MM.1S (cell line): ENCODE results near the gene ISY1.

ENCODE experiments used
- DNase-seq: peaks from one replicate; pipeline ENCODE4 v3.0.0-alpha.2; 2015
- H2AFZ ChIP-seq: fragments of 300-600 bp; sonication (generic); 2 replicates; pipeline ENCODE4 v1.6.0; 2016; ENCODE audit warnings: antibody characterized with exemption, low read length
- H3F3A ChIP-seq: fragments of 300-600 bp; sonication (generic); 2 replicates; pipeline ENCODE4 v1.6.1; 2016; ENCODE audit warnings: mild to moderate bottlenecking, antibody characterized with exemption, low read length, moderate library complexity, mixed read lengths; ENCODE audit not compliant: insufficient read depth
- H3K27ac ChIP-seq: fragments of 300-600 bp; sonication (generic); 2 replicates; pipeline ENCODE4 v1.5.1; 2016; ENCODE audit warnings: mild to moderate bottlenecking, low read length
- H3K27me3 ChIP-seq: fragments of 300-600 bp; sonication (generic); replicated peaks from 2 replicates; pipeline ENCODE4 v1.6.0; 2016; ENCODE audit warnings: low read length; ENCODE audit not compliant: insufficient read depth
- H3K36me3 ChIP-seq: fragments of 300-600 bp; sonication (generic); replicated peaks from 2 replicates; pipeline ENCODE4 v1.6.1; 2016; ENCODE audit warnings: mild to moderate bottlenecking, low read length, mixed read lengths; ENCODE audit not compliant: insufficient read depth
- H3K4me1 ChIP-seq: fragments of 300-600 bp; sonication (generic); 2 replicates; pipeline ENCODE4 v1.6.1; 2016; ENCODE audit warnings: low read length, mixed read lengths
- H3K4me2 ChIP-seq: fragments of 300-600 bp; sonication (generic); 2 replicates; pipeline ENCODE4 v1.6.0; 2016; ENCODE audit warnings: low read depth, low read length
- H3K4me3 ChIP-seq: fragments of 300-600 bp; sonication (generic); 2 replicates; pipeline ENCODE4 v1.5.1; 2016; ENCODE audit warnings: low read length, mixed read lengths
- H3K79me2 ChIP-seq: fragments of 300-600 bp; sonication (generic); 2 replicates; pipeline ENCODE4 v1.6.1; 2016; ENCODE audit warnings: mixed run types, low read length, mixed read lengths
- H3K9ac ChIP-seq: fragments of 300-600 bp; sonication (generic); 2 replicates; pipeline ENCODE4 v1.6.1; 2016; ENCODE audit warnings: low read length, mixed read lengths
- H3K9me2 ChIP-seq: fragments of 300-600 bp; sonication (generic); replicated peaks from 2 replicates; pipeline ENCODE4 v1.6.1; 2016; ENCODE audit warnings: mild to moderate bottlenecking, low read length, mixed read lengths; ENCODE audit not compliant: insufficient read depth
- H3K9me3 ChIP-seq: fragments of 300-600 bp; sonication (generic); replicated peaks from 2 replicates; pipeline ENCODE4 v1.6.1; 2016; ENCODE audit warnings: mild to moderate bottlenecking, low read length, mixed read lengths; ENCODE audit not compliant: insufficient read depth
- H4K20me1 ChIP-seq: fragments of 300-600 bp; sonication (generic); 2 replicates; pipeline ENCODE4 v1.6.1; 2016; ENCODE audit warnings: mild to moderate bottlenecking, low read length, moderate library complexity, mixed read lengths; ENCODE audit not compliant: insufficient read depth
- EZH2 ChIP-seq: fragments of 300-600 bp; sonication (generic); optimal IDR thresholded peaks from 2 replicates; pipeline ENCODE3; 2017; ENCODE audit warnings: low read depth, mild to moderate bottlenecking, antibody characterized with exemption, low read length, mixed read lengths
- EZH2phosphoT487 ChIP-seq: fragments of 300-600 bp; sonication (generic); IDR thresholded peaks from 2 replicates; pipeline ENCODE4 v1.6.1; 2018; ENCODE audit warnings: antibody characterized with exemption, low read length
- TF ChIP-seq, protein P1 (sequence below): fragments of 300-600 bp; sonication (generic); IDR thresholded peaks from 2 replicates; pipeline ENCODE4 v1.5.1; 2016; ENCODE audit warnings: antibody characterized with exemption, low read length, mixed read lengths

The ISY1 gene

DNA sequence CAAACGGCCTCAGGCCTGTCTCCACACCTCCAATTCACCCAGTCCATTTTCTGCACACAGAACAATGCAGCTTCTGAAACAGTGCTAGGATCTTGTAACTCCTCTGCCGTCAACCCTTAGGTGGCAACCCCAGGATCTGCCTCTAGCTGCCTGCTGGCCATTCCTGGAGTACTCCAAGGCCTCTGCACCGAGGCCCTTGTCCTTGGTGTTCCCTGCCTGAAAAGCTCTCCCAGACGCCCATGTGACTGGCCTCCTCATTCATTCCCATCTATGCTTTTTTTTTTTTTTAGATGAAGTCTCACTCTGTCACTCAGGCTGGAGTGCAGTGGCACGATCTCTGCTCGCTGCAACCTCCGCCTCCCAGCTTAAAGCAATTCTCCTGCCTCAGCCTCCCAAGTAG lies 57.6 kb downstream of the ISY1 start:
- no peaks in the 10 kb centered on the region for H3K9me3 ChIP-seq
- DNase-seq: no peak
- TF ChIP-seq, protein P1, sequence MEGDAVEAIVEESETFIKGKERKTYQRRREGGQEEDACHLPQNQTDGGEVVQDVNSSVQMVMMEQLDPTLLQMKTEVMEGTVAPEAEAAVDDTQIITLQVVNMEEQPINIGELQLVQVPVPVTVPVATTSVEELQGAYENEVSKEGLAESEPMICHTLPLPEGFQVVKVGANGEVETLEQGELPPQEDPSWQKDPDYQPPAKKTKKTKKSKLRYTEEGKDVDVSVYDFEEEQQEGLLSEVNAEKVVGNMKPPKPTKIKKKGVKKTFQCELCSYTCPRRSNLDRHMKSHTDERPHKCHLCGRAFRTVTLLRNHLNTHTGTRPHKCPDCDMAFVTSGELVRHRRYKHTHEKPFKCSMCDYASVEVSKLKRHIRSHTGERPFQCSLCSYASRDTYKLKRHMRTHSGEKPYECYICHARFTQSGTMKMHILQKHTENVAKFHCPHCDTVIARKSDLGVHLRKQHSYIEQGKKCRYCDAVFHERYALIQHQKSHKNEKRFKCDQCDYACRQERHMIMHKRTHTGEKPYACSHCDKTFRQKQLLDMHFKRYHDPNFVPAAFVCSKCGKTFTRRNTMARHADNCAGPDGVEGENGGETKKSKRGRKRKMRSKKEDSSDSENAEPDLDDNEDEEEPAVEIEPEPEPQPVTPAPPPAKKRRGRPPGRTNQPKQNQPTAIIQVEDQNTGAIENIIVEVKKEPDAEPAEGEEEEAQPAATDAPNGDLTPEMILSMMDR: no peak
- TF ChIP-seq EZH2: no peak
- no peak for TF ChIP-seq EZH2phosphoT487
- H3K4me1 ChIP-seq: peaks cover 57% of the 10 kb centered on the region
- peak overlapping the region; percentile 77 for H3K4me2 ChIP-seq
- no peaks in the 10 kb centered on the region for H3K27me3 ChIP-seq
- peaks cover 39% of the 10 kb centered on the region for H3F3A ChIP-seq
- H2AFZ ChIP-seq: no peak overlapping the region
- H3K27ac ChIP-seq: peak overlapping the region; percentile 93
- H3K79me2 ChIP-seq: peaks cover 83% of the 10 kb centered on the region
- H3K9me2 ChIP-seq: no peaks in the 10 kb centered on the region
- no peaks in the 10 kb centered on the region for H3K36me3 ChIP-seq
- H3K4me3 ChIP-seq: no peak overlapping the region
- H4K20me1 ChIP-seq: no peaks in the 10 kb centered on the region
- H3K9ac ChIP-seq: peak overlapping the region; percentile 45; the same call in 1 of the 2 replicates

DNA sequence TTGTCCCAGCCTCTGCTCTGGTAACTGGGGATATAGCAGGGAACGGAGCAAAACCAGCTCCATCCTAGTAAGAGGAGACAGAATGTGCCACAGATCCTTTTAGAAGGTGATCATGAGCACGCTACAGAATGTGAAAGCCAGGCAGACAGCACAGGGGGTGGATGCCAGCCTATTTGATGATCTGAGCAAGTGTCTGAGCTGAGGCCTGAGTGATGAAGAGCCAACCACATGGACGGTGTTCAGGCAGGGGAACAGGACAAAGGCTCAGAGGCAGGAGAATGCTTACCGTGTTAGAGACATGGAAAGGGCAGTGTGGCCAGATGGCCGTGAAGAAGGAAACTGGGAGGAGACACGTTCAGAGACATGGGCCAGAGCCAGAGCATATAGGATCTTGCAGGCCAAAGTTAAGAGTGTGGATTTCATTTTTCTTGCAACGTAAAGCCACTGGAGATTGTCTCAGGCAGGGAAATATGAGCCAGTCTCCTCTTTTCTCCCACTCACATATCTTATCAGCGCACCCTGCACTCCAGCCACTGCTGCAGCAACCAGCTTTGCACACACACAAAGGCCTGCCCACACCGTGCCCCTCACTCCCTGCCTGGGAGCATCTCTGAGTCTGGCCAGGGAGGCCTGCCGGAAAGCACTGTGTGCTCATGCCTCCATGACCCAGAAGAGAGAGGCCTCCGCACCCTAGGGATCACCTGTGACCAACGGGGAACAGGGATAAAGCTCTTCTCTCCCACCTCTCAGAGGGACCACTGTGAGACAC lies 59.3 kb downstream of the ISY1 start:
- Histone ChIP-seq H3K79me2 (peaks cover 83% of the 10 kb centered on the region), H3K27me3 (no peaks in the 10 kb centered on the region), H3F3A (peaks cover 34% of the 10 kb centered on the region), H3K4me3 (no peak overlapping the region), H3K4me2 (no peak overlapping the region), H4K20me1 (no peaks in the 10 kb centered on the region; the same call in 1 of the 2 replicates), H3K4me1 (peaks cover 39% of the 10 kb centered on the region), H3K27ac (no peak overlapping the region), H3K9me3 (no peaks in the 10 kb centered on the region), H2AFZ (no peak overlapping the region), H3K36me3 (no peaks in the 10 kb centered on the region), H3K9me2 (no peaks in the 10 kb centered on the region), H3K9ac (no peak overlapping the region)
- DNase-seq: no peak
- no peak for TF ChIP-seq EZH2
- TF ChIP-seq, protein P1: no peak
- no peak for TF ChIP-seq EZH2phosphoT487

DNA sequence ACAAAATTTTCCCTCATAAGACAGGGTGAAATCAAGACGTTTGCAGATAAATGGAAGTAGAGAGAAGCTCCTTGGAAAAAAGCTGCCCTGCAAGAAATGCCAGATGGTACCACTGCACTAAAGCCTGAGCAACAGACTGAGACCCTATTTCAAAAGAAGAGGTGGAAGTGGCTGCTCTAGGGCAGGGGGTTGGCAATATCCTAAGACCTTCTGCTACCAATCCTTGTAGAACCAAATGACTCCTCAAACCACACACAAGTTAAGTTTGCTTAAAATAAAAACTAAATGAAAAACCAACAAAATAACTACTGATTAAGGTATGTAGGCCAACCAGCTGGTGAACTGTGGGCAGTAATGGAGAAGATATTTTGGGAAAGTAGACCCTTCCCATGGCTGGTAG lies 60.6 kb downstream of the ISY1 start:
- H3K9me3 ChIP-seq: no peaks in the 10 kb centered on the region
- no peak overlapping the region for H3K4me2 ChIP-seq
- H3K79me2 ChIP-seq: peaks cover 84% of the 10 kb centered on the region
- no peak overlapping the region for H3K27ac ChIP-seq
- no peaks in the 10 kb centered on the region; the same call in 1 of the 2 replicates for H4K20me1 ChIP-seq
- no peaks in the 10 kb centered on the region for H3K27me3 ChIP-seq
- no peak overlapping the region for H2AFZ ChIP-seq
- H3F3A ChIP-seq: peaks cover 23% of the 10 kb centered on the region
- DNase-seq: no peak
- no peaks in the 10 kb centered on the region for H3K36me3 ChIP-seq
- H3K9ac ChIP-seq: no peak overlapping the region
- TF ChIP-seq EZH2phosphoT487 (no peak), EZH2 (no peak)
- TF ChIP-seq, protein P1: no peak
- H3K9me2 ChIP-seq: no peaks in the 10 kb centered on the region
- H3K4me3 ChIP-seq: no peak overlapping the region
- H3K4me1 ChIP-seq: peaks cover 27% of the 10 kb centered on the region
